Lower leg skin (tissue), 4 donors: ENCODE results near the gene NHERF2. TPM values are rescaled to one million over a fixed set of nuclear protein-coding genes. Genes with fewer than 3 reads are reported as not detected.

ENCODE experiments used
- DNase-seq, 2 donors: peaks; one replicate each; pipeline ENCODE4 v3.0.0-alpha.2; 2019; ENCODE audit warnings: low spot score in 2 of 2
- H3K4me3 ChIP-seq: fragments of 200-600 bp; sonication (generic); 2 replicates; pipeline ENCODE4 v1.5.1; 2017; ENCODE audit warnings: mild to moderate bottlenecking, low read depth; ENCODE audit not compliant: poor library complexity, severe bottlenecking
- POLR2A ChIP-seq, 2 donors: fragments of 450-650 bp; IDR thresholded peaks; one replicate each; pipeline ENCODE4 v1.6.1; 2016 to 2017; ENCODE audit warnings: antibody characterized with exemption in 2 of 2, mild to moderate bottlenecking in 1 of 2, moderate library complexity in 1 of 2
- WGBS, 2 donors: methylation state at CpG; one replicate each; pipeline ENCODE4 v1.1.5; 2018; 5-methylcytosine and 5-hydroxymethylcytosine counted together
- intact Hi-C: fragments of 100-400 bp; cut with DNase I; formaldehyde crosslinking; loops from one replicate; pipeline ENCODE4 v1.15.0; 2023; ENCODE audit warnings: low total_unique reads
- total RNA-seq, 4 donors: library from RNA; depleted of rRNA; stranded (reverse); fragments of >200 nt; gene quantifications; one replicate each; pipeline ENCODE4 v1.1.0, GENCODE V29; 2016
- TF ChIP-seq, protein P1 (sequence below), 3 donors: fragments of 450-650 bp; IDR thresholded peaks; one replicate each; pipeline ENCODE4 v1.5.1; 2016; ENCODE audit warnings: antibody characterized with exemption in 3 of 3, mild to moderate bottlenecking in 3 of 3, moderate library complexity in 2 of 3

NHERF2 gene
- total RNA-seq, 4 donors from 2014 or later: 11.9 to 30.6 (median 27.3) TPM

DNA sequence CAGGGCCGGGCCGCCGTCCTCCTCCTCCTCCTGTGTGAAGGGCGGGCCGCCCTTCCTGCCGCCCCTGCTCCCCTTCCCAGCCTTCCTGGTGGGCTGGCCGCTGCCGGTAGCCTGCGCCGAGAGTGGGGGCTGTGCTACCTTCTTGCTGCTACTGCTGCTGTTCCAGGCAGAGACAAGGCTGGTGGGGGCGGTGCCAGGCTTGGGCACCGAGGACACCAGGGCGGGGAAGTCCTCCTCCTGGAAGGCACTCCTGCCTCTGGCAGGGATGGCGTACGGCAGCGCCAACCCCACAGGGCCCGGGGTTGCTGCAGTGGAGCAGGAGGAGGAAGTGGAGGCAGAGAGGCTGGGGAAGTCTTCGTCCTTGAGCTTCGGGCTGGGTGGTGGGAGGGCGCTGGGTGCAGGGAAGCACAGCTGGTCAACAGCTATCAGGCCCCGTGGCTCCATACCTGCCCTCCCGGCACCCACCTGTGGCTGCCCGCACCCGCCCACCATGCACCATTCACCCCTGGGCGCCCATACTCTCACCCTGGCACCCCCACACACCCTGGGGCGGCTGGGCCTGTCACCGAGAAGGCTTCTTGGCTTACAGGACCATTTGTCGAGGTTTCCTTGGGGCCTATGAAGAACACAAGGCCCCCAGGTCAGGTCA lies 26.7 kb upstream of the NHERF2 start:
- intact Hi-C loops: no loop called here
- 74 to 86% methylated on average over 18 to 28 of the region's 28 CpGs for WGBS, 2 donors
- TF ChIP-seq, protein P1, sequence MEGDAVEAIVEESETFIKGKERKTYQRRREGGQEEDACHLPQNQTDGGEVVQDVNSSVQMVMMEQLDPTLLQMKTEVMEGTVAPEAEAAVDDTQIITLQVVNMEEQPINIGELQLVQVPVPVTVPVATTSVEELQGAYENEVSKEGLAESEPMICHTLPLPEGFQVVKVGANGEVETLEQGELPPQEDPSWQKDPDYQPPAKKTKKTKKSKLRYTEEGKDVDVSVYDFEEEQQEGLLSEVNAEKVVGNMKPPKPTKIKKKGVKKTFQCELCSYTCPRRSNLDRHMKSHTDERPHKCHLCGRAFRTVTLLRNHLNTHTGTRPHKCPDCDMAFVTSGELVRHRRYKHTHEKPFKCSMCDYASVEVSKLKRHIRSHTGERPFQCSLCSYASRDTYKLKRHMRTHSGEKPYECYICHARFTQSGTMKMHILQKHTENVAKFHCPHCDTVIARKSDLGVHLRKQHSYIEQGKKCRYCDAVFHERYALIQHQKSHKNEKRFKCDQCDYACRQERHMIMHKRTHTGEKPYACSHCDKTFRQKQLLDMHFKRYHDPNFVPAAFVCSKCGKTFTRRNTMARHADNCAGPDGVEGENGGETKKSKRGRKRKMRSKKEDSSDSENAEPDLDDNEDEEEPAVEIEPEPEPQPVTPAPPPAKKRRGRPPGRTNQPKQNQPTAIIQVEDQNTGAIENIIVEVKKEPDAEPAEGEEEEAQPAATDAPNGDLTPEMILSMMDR (IDR thresholded peaks at IDR 0.05): no peak
- no peak for TF ChIP-seq POLR2A (IDR thresholded peaks at IDR 0.05)
- no peak overlapping the region for H3K4me3 ChIP-seq
- no peak for DNase-seq

DNA sequence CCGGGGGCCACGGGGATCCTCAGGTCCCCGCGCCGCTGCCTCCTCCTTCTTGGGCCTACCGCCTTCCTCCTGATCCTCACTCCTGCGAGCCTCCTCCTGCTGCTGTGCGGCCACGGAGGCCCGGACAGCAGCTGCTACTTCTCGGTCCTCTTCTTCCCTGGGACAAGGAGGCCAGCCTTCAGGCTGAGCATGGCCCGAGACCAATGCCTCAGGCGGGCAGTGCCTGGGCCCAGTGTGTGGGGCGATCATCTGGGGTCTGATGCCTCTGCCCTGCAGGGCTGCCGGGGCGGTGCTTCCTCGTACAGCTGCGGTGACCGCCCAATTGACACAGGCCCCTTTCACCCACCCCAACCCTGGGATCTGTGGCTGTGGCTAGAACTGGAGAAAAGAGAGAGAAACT lies 25.7 kb upstream of the NHERF2 start:
- no peak overlapping the region for H3K4me3 ChIP-seq
- intact Hi-C loops: no loop called here
- 94 to 97% methylated on average over 19 of the region's 19 CpGs for WGBS, 2 donors
- no peak for DNase-seq
- TF ChIP-seq POLR2A (IDR thresholded peaks at IDR 0.05): no peak
- TF ChIP-seq, protein P1 (IDR thresholded peaks at IDR 0.05): no peak

DNA sequence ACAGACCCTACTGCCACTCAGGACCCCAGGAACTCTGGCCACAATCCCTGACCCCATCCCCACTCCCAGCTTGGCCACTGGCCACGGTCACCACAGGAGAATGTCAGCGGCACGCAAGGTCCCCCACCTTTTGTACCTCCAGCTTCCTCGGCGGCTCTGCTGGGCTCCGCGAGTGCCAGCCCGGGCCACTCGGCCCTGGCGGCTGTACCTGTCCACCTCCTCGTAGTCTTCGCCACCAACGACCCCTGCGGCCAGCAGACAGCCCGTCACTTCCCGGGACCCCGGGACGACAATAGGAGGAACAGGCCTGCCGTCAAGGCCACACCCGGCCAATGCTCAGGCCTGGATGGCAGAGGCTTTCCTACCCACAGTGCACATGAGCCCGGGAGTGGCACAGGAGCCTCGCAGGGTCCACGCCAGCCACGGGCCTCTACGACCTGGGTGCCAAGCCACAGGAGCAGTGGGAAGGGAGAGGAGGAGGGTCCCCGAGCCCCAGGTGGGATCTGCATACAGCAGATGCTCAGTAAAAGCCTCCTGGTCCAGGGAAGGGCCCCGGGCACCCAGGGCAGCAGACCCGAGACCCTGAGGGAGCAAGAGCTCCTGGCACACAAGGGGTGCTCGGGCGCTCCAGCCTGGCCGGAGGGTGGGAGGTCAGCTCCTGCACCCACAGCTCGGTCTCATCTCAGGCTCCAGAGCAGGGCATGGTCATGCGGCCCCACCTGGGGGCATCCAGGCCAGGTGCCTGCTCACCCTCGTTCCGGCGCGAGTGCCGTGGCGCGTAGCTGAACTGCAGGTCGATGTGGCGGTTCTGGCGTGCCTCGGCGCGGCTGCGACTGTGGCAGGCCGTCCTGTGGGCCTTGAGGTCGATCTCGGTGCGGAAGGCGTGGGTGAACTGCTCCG lies 25.0 kb upstream of the NHERF2 start:
- no peak for DNase-seq
- intact Hi-C loops: no loop called here
- WGBS, 2 donors: 96 to 97% methylated on average over 47 to 50 of the region's 53 CpGs
- H3K4me3 ChIP-seq: no peak overlapping the region
- TF ChIP-seq POLR2A (IDR thresholded peaks at IDR 0.05): no peak
- TF ChIP-seq, protein P1 (IDR thresholded peaks at IDR 0.05): no peak

DNA sequence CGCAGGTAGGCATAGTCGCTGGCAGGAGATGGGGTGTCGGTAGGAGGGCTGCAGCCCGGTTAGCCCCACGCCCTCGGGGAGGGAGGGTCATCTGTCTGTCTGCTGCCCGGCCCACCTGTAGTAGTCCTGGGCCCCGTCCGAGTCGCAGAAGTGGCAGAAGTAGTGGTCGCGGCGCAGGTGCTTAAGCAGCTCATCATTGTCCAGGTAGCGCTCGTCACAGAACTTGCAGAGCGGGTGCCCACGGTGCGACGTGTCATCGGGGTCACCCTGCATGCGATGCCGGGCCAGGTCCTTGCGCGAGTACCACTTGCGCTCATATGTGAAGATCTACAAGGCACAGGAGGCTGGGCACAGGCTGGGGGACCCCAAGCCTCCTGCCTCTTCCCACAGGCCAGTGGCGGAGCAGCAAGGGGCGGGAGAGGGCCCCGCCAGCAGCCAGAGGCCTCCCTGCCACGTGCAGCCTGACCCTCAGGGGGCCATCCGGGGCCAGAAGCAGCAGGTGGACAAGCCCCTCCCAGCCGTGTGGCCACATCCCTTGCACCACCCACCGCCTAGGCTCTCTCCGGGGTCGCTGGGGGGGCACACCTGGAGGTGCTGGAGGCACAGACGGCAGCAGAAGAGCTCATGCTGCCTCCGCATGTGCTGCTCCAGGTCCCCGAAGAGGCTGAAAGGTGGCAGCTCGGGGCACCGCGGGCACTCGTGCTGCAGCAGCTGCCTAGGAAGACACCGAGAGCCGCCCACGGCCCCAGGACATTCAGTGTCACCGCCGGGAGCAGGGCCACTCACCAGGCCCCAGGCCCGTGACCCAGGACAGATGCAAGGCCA lies 24.1 kb upstream of the NHERF2 start:
- H3K4me3 ChIP-seq: no peak overlapping the region
- no peak for TF ChIP-seq POLR2A (IDR thresholded peaks at IDR 0.05)
- TF ChIP-seq, protein P1 (IDR thresholded peaks at IDR 0.05): no peak
- WGBS, 2 donors: 89 to 91% methylated on average over 23 of the region's 47 CpGs
- no peak for DNase-seq
- intact Hi-C loops: no loop called here

DNA sequence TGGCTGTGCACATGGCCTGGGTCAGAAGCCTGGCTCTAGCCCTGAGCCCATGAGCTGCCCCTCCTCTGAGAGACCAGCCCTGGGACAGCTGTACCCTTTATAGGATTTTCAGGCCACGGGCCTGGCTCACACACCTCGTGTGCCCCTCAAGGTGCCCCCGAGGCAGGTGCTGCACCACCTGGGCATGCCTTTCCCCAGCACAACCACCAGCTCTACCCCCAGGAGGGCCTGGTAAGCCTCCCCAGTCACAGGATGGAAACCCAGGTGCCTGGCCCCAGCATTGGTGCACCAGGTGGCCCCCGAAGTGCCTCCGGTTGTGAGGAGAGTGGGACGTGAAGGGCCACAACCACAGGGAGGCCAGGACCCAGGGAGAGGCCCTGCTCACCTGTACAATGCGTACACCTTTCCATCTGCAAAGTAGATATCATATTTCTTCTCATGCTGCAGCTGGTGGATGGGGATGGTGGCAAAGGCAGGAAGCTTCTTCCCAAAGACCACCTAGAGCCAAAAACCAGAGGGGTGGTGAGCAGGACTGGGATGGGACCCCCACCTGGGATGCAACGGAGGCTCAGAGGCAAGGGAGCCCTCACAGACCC lies 23.4 kb upstream of the NHERF2 start:
- 79 to 82% methylated on average over 6 to 8 of the region's 8 CpGs for WGBS, 2 donors
- no peak overlapping the region for H3K4me3 ChIP-seq
- intact Hi-C loops: no loop called here
- TF ChIP-seq, protein P1 (IDR thresholded peaks at IDR 0.05): no peak
- TF ChIP-seq POLR2A (IDR thresholded peaks at IDR 0.05): no peak
- no peak for DNase-seq
